ENCODE data around the gene RALGDS.
"Not testable (repeated sequence)": the region's sequence is repeated elsewhere in the genome, so short reads cannot be mapped to it uniquely, and the experiment has no call there.

The RALGDS gene

DNA sequence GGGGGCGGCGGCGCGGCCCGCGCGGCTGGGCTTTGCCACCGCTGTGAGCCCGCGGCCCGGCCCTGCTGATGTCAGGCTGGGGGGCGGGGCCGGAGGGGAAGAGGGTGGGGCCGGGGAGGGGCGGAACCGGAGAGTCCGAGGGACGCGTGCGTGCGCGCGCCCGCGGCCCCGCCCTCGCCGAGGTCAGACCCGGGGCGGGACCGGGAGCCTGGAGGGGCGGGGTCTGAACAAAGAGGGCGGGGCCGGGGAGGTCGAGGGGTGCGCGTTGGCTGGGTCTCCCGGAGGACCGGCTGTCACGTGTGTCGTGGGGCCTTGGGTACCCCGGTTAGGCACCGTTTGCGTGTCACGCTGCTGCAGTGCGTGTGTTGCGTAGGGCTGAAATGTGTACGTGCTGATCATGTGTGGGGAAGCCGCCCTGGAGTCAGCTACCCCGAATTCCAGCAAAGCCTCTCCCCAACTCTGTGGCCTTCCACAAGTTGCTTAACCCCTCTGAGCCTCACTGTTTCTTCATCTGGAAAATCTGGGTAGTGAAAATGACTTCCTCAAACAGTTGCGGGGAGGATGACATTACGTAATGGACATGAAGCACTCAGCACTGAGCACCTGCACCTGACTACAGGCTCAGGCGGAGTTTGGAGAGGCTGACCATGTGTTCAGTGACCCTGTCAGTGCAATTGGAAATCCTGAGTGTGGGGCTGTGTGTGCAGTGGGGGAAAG is at the start of gene RALGDS:
TSS of gene RALGDS (minus strand) at position 43 of the 717 bp plus-strand sequence. CDS start 86 bp downstream, outside the sequence.
- DNase-seq (ENCODE audit: low spot score), result peak; percentile 87

DNA sequence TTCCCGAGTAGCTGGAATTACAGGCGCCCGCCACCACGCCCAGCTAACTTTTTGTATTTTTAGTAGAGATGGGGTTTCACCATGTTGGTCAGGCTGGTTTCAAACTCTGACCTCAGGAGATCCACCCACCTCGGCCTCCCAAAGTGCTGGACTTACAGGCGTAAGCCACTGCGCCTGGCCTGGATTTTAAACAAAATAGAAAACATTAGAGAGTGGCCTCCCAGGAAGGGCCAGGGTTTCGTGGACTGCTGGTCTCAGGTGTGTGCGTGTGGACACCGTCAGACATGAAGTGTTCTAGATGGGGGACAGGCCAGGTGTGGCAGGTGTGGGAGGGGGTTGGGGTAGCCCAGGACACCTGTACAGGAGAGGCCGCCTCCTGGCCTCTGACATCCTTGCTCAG is 49.7 kb upstream of the RALGDS start:
- DNase-seq (ENCODE audit: low spot score), result no peak

DNA sequence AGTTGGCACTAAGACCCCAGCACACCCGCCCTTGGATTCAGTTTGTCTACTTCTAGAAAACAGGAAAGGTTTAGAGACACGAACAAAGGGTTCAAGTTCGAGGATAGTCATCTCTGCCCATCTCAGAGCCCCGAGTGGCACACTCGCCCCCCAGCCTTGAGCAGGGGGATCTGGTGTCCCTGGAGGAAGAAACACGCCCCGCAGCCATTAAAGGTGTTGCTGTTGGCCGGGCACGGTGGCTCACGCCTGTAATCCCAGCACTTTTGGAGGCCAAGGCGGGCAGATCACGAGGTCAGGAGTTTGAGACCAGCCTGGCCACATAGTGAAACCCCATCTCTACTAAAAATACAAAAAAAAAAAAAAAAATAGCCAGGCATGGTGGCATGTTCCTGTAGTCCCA is 48.6 kb upstream of the RALGDS start:
- not testable (repeated sequence) for DNase-seq (ENCODE audit: low spot score)

DNA sequence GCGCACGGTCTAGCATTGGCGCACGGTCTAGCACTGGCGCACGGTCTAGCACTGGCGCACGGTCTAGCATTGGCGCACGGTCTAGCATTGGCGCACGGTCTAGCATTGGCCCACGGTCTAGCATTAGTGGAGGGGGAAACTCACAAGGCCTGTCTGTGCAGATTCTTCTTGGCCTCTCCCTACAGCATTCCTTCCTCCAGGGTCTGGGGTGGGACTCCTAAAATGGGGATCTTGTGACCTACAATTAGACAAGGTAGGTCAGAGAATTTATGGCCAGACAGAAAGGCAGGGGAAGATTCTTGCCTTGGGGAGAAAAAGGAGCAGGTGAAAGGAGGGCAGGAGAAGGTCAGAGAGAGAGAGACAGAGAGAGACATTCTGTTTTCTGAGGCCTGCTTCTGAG is 48.1 kb upstream of the RALGDS start:
- no peak for DNase-seq (ENCODE audit: low spot score)

DNA sequence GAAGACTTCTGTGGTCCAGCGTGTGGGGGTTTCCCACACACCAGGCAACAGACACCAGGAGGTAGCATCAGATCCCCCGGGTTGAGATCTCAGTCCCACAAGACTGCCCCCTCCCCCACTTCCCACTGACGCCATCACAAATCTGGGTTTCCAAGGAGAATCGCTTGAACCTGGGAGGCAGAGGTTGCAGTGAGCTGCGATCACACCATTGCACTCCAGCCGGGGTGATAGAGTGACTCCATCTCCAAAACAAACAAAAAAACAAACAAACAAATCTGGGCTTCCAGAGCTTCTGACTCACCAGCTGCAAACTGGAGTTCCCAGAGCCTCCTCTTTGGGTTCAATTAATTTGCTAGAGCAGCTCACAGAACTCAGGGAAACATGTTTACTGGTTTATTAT is 47.4 kb upstream of the RALGDS start:
- no peak for DNase-seq (ENCODE audit: low spot score)

DNA sequence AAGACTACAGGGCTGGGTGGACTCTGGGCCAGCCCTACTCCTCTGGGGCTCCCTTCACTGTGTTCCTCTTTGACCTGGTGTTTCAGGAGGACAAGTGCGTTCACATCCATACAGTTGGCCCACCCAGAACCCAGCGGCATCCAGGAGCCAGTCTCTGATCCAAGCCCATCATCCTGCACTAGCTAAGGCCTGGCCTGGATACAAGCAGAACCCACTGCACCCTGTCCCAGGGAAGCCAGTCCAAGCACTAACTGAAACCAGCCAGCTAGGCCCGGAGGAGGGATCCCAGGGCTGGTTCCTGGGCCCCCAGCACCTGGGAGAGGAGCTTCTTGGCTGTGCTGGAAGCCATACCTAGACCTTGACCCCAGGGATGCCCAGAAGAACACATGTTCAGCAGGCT is 46.7 kb upstream of the RALGDS start:
- no peak for DNase-seq (ENCODE audit: low spot score)

DNA sequence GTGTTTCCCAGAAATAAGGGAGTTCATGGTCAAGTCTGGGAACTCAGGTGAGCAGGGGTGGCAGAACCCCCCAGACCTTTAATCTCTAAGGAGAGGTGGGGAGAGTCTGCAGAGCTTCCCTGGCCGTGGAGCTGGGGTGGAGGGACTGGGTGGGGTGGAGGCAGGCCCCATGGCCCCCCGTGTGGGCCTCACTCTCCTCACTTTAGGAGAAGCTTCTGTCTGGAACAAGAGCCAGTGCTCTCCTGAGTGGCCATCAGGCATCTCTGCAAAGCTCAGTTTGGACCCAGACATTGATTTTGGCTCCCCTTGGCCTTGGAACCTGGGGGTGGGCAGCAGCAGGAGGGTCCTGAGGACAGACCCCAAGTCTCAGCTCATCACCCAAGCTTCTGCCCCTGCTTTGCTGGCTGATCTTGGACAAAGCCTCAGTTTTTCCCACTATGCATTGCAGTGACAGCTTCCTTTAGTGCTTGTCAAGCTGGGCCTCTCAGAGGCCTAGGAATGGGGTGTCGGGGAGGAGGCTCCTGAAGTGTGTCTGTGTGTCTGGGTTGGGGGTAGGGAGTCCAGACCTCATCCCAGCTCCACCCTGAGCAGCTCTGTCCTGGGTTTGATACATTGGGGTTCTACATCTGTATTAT is 46.2 kb upstream of the RALGDS start:
- no peak for DNase-seq (ENCODE audit: low spot score)

DNA sequence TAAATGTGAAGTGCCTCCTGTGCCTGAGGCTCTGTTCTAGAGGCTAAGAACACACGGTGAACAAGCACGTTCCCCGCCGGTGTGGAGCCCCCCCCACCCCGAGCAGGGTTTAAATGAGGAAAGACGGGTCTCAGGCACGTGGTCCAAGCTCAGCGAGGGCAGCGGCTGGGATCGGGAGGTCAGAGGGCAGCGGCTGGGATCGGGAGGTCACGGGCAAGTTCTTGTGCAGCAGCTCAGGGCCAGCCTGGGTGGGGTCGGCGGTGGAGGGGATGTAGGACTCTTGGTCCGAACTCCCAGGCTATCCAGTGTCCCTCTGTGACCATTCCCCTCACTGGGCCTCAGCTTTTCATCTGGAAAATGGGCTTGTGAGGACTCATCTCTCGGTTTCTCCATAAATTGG is 45.4 kb upstream of the RALGDS start:
- DNase-seq (ENCODE audit: low spot score), result no peak

DNA sequence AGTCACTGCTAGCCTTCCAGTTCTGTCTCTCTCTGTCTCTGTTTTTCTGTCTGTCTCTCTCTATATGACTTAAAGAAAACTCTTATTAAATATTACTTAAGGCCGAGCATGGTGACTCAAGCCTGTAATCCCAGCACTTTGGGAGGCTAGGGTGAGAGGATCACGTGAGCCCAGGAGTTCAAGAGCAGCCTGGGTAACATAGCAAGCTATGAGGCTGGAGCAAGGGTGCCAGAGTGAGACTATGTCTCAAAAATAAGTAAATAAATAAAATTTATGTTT is 44.4 kb upstream of the RALGDS start:
- no peak for DNase-seq (ENCODE audit: low spot score)

DNA sequence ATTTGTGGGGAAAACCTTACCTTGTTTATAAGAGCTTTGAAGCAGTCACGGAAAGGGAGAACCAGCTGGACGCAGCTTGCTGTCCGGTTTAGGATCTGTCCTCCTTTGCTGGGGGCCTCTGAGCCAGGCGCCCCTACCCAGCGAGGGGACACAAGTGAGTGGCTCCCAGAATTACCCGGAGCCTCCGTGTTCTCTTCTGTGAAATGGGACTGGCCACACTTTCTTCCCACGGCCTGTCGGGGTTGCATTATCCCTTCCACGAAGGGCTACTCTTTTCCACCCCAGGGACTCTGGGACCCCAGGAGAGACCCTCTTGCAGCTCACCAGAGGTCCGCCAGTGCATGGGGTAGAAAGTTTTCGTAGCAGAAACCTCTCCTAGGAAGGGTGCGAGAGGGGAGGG is 43.2 kb upstream of the RALGDS start:
- DNase-seq (ENCODE audit: low spot score), result no peak

DNA sequence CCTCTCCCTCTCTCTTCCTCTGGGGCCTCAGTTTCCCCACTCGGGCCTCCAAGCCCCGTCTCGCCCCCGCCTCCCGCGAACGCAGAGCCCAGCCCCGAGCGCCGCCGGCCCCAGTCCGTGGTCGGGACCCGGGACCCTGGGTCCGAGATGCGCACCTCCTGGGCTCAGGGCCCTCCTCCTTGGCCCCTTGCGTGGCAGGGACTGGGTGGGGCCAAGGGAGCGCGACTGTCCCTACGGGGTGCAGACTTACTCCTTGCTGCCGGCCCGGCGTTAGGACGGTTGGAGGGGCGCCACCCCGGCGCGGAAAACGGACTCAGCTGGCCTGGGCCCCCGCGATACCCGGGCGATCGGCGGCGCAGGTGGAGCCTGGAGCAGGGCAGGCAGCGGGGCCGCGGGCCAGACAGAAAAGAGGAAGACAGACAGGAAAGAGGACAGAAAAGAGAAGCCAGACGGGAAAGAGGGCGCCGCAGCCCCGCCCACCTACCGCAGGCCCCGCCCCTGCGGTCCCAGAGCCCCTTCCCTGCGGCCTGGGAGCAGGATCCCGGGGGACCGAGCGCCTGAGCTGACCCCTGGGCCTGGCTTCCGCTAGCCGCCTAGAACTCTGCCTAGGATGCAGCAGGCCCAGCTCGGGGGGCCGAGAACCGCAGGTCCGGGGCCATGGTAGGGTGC is 42.6 kb upstream of the RALGDS start, which contains the start of gene GBGT1:
TSS of gene GBGT1 (minus strand) at position 411 of the 669 bp plus-strand sequence. CDS start 1,502 bp downstream, outside the sequence.
- no peak for DNase-seq (ENCODE audit: low spot score)

DNA sequence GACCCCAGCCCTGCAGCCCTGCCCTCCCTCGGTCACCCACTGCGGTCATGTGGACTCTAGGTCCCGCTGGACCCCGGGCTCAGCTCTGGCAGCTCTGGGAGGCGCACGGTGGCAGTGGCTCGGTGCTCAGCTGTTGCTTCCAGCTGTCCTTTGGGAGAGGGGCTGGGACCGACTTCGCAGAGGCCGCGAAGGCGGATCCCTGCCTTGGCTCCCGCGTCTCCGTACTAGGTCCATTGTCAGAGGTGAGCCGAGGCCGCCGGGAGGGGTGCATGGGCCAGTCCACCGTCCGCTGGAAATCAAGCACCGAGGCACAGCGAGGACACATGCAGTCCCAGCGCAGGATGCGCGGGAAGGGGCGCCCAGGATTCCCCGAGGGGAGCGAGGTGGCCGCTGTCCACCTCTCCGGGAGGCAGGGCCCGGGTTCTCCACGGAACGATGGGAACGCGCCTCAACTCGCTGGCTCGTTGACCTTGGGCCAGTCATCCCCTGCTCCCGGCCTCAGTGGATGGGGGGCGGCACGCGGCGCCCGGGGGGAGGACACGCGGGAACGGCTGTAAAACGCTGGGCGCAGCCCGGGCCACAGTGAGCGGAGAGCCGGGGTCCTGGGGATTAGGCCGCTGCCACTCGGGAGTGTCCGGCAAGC is 41.9 kb upstream of the RALGDS start:
- no peak for DNase-seq (ENCODE audit: low spot score)

DNA sequence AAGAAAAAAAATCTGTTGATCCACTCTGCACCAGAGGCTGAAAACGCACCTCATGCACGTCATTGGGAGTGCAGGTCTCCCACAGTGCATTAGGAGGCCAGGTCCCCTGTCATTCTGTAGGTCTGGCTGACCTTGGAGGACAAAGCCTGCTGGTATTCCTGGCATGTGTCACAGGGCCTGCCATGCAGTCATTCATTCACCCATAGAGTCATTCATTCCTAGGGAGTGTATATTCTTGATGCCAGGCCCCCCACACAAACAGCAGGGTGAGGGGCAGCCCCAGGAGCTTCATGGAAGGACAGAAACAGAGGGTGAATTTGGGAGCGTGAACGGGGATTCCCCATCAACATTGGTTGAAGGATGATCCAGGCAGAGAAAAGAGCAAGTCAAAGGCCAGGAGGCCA is 40.5 kb upstream of the RALGDS start:
- DNase-seq (ENCODE audit: low spot score), result no peak

DNA sequence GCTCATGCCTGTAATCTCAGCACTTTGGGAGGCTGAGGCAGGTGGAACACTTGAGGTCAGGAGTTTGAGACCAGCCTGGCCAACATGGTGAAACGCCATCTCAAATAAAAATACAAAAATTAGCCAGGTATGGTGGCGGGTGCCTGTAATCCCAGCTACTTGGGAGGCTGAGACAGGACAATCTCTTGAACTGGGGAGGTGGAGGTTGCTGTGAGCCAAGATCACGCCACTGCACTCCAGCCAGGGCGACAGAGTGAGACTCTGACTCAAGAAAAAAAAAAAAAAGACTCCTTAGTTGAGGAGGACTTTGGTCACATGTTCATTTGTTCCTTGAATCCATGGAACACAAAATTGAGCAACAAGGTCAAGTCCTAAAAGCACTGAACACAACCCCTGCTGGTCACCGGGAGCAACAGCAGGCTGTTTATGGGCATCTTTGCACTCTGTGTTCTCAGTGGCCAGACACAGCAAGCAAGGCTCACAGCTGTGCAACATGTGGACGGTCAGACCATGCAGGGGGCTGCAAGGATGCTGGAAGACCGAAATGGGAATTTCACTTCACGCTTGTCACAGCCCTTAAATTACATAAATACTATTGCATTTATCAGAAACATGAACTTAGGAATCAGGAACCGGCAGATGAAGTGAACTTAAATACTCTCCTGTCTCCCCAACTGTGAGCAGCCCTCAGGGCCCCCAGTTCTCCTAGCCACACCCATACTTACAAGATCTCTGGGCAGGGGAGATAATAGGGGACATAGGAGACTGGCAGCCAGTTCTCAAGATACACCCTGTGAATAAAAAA is 39.9 kb upstream of the RALGDS start:
- DNase-seq (ENCODE audit: low spot score), result peak; percentile 78

DNA sequence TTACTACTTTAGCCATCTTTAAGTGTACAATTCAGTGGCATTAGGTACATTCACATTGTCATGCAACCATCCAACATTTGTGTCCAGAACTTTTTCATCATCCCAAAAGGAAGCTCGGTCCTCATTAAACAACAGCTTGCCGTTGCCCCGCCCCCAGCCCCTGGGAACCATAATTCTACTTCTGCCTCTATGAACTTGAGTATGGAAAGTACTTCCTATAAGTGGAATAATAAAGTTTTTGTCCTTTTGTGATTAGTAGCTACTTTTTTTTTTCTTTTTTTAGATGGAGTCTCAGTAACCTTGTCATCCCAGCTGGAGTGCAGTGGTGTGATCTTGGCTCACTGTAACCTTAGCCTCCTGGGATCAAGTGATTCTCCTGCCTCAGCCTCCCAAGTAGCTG is 37.7 kb upstream of the RALGDS start:
- no peak for DNase-seq (ENCODE audit: low spot score)

DNA sequence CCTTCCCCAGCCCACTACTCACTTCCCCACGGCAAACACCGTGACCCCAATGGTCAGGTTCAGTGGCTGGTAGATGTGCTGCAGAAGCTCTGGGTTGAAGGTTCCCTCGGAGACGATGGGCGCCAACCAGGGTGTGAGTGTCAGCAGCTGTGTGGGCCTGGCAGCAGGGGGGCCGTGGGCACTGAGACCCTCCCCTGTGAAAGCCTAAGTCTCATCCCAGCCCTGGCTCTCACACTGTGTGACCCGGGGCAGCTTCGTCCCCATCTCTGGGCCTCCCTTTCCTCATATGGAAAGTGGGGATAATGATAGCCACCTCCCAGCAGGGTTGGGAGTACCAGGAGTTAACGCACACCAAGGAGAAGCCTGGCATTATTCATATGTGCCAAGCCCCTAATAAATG is 34.1 kb upstream of the RALGDS start:
- DNase-seq (ENCODE audit: low spot score), result no peak

DNA sequence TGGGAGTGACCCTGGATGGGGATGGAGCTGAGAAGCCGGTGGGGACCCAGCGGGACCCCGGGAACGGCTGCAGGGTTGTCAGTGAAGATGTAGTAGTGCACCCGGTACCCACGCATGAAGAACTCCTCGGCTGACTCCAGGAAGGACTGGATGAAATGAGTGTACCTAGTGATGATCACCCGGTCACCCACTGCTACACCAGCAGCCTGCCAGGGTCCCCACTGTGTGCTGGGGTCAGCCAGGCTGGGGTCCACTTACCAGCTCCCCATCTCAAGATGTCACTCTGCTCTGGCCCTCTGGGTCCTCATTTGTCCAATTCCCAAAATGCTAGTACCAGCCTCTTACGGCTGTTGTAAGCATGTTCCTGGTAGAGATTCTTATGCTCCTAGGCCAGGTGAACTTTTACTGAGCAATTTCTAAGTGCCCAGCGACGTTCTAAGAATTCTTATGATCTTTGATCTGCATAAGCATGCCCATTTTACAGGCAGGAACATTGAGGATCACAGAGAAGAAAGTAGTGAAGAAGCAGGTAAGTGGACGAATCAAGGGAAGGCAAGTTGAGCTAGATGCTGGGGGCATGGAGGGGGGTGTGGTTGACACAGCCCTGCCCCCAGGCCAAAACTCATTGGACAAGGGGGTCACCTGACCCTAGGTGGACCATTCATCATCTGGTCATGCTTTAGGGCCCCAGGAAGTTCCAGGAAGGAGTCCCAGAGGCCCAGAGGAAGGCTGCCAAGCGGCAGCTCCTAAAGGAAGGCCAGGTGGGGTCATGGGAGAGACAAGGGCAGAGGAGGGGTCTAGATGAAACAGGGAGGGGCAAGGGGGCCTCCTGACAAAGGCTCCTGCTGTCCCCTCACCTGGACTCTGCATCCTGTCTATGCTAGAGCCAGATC is 33.3 kb upstream of the RALGDS start:
- DNase-seq (ENCODE audit: low spot score), result no peak

DNA sequence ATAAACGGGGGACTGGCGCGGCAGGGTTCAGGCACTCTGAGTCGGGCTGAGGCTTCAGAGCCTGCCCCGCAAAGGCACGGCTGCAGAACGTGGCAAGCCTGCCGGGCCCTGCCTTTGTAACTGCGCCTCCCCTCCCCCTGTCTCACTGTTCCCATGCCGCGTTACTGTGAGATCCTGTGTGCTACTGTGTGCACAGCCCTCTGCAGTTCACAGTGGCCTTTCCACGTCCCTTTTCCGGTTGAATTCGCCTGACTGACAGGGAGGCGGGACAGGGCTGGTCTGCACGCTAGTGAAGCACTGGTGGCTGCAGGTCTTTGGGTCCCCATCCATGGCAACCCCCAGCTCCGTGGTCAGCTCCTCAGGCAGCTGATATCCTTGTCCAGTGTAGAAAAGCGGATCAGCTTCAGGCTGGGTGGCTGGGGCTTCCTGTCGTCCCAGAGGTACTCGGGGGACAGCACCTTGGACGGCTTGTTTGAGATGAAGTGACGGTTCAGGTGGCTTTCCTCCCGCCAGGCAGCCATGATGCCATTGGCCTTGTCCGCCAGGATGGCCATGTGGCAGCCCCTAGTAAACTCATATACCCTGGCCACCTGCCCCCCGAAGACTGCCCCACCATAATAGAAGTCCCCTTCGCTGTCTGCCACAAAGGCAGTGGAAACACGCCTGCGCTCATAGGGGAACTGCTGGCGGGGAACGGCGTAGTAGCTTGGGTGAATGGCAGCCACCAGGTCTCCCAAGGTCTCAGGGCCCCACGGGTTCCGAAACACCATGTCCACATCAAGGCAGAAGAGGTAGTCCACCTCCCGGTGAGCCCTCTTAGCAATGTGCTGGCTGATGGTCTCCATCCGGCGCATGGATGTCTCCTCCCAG is 32.4 kb upstream of the RALGDS start:
- no peak for DNase-seq (ENCODE audit: low spot score)

DNA sequence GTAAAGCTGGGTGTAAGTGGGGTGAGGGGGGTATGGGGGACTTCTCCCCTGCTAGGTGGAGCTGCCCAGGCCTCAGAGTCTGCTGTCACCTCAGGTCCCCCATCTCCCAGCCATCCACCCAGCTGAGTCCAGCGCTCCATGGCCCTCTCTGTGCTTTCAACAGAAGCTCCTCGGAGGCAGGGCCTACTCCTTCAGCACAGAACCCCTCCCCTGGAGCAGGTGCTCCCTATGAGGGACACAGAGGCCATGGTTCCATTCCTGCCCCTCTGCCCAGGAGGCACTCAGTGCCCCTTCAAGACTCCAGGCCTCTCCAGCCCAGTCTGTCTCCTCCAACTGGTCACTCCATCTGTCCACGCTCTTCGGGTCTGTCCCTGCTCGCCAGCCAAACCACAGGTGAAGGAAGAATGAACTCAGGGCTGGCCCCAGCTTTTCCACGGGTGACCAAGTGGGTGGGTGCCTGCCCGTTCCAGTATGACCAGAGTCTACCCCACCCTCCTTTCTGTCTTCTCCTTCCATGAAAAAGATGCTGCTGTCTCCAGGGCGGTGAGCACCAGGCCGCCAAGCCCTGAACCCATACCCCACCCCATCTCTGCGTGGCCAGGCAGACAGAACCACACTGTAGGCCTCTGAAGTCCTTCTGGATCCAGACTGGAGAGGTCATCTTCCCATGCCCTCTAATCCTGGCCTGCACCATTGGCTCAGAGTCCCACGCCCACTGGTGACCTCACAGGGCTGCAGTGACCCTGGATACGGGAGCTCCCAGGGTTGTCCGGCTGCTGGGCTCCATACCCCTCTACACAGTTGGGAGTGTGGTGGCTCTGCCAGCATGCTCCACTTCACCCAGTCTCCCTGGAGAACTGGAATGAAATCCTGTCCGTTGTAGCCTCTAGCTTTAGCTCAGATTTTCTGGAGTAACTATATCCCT is 30.8 kb upstream of the RALGDS start:
- no peak for DNase-seq (ENCODE audit: low spot score)
